Stimulated activated CD4-positive, alpha-beta T cell treated with anti-CD3 and anti-CD28 coated beads, Interleukin-1b, Interleukin-23, amount 100 ng/mL, for 4 hours (primary cell): Measurements from ENCODE around the gene SEC14L1.

ENCODE experiments used
- DNase-seq, 2 donors: peaks; one replicate each; pipeline ENCODE4 v3.0.0-alpha.2; 2020; ENCODE audit warnings: low read depth in 2 of 2

Gene SEC14L1

DNA sequence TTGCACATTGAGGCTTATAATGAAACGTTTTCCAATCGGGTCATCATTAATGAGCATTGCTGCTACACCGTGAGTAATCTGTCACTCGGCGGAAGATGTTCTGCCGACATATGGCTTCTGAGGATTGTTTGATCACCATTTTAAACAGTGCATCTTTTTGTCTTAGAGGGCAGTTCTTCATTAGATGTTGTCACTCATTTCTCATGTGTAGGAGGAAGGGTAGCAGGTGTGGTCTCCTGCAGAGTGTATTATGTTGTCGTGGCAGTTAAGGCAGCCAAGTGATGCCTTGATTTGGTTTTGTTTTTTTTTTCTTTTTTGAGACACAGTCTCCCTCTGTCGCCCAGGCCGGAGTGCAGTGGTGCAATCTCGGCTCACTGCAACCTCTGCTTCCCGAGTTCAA, 50.5 kb downstream of the SEC14L1 start:
- DNase-seq: no peak

DNA sequence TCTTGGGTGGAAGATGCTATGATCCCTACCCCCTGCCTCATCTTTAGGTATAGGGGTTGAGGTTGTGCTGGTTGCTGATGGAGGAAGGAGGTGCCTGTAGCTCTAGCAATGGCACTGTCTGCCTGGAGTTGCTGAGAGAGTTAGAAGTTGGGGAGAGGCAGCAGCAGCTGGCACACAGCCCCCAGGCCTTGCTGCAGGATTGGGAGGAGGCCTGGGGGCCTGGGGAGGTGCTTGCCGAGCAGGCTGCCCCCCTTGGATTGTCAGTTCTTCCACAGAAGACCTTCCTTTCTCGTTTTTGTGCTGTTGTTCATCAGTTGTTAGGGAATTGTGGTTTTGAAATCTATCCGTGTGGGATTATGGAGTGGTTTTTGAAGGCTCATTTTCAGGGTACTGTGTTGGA, 52.9 kb downstream of the SEC14L1 start:
- no peak for DNase-seq

DNA sequence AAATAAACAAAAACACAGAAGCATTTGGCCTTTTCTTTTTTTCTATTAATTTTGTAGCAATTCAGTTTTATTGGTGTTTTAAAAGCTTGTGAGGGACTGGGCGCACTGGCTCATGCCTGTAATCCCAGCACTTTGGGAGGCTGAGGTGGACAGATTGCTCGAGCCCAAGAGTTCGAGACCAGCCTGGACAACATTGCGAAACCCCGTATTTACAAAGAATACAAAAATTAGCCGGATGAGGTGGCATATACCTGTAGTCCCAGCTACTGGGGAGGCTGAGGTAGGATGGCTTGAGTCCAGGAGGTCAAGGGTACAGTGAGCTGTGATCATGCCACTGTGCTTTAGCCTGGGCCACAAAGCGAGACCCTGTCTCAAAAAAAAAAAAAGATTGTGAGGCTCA, 53.4 kb downstream of the SEC14L1 start:
- DNase-seq: no peak

DNA sequence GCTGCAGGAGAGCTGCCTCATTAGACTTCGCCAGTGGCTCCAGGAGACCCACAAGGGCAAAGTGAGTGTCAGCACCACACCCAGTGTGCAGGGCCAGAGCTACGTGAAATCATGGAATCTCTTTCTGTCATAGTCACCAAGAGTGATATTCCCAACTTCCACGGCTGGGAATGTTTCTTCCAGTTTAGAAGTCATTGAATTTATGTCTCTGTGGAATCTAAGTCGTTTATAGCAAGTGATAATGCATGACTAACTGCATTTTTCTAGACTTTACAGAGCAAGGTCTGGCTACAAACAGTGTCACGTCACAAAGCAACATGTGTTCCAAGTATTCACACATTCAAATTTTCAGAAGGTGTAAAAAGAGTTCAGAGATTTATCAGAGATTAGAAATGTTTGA, 55.5 kb downstream of the SEC14L1 start:
- no peak for DNase-seq

DNA sequence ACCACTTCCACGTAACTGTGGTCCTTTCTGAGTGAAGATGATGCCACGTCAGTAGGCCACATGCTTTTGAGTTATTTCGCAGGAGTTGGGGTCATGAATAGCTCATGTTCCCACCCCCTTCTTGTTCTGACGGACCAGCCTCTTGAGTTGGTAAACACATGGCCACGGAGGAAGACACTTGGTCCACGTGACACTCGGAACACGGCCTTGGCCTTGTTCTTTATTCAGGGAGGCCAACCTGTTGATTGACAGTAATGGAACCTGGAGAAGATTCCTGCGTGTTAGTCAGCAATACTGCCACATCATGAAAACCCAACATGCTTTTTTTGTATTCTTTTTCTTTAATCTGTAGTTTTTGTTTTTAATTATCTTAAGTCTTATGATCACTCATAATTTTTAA, 56.3 kb downstream of the SEC14L1 start:
- no peak for DNase-seq

DNA sequence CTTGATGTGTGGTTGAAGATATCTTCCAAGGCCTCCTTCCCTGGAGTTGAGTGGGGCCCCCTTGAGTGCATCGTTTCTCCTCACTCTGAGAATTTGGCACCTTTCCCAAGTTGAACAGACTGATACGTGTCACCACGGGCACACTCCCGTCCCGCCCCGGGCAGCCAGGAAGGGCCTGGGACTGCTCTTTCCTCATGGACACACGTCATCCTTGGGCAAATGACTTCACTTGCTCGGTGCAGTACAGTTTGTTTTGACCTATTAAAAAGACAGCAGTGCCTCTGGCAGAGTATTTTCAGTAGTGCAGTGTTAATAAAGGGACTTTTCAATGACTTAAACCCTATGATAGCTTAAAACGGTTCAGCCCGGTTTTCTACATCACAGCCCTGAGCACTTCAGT, 59.9 kb downstream of the SEC14L1 start:
- no peak for DNase-seq

DNA sequence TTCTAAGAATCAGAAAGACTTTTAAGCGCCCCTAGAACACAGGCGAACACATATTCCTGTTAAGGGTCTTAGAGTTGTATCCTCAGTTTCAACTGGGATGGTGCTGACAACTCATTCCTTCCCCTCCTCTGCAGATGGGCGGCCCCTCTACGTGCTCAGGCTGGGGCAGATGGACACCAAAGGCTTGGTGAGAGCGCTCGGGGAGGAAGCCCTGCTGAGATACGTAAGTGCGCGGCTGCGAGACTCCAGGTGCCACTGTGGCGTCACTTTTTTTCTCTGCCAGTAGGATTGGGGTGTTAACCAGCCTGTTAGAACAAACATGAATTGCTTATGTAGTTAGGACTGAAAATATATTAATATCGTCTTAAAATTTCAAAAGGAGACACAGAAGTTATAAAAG, 62.7 kb downstream of the SEC14L1 start:
- DNase-seq: no peak

DNA sequence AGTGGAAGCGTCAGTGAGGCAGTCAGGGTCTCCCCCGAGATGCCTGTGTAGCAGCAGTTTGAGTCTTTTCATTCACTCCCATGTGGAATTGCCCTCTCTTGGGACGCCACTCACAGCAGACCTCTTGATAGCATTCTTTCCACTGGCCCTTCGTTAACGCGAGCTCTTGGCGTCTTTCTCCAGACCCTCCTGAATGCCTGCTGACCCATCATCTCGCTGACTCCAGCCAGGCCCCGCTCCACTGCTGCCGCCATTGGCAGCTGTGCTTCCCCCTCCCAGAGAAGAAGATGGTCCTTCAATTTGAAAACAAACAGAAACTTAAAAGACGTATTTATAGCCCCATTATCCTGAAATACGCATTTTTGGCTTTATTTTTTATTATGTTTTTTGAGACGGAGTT, 63.1 kb downstream of the SEC14L1 start:
- no peak for DNase-seq

DNA sequence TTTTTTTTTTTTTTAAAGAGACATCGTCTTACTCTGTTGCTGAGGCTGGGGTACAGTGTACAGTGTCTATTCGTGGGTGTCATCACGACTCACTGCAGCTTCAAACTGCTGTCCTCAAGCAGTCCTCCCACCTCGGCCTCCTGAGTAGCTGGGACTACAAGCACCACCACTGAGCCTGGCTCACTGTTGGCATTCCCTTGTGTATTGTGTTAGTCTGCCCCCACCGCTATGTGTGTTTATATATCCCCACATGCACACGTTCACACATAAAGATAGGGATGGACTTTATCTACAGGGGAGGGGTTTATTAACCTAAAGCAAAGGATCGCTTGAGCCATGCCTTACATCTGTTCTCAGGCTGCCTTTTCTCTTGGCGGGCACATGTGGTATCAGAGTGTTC, 63.8 kb downstream of the SEC14L1 start:
- DNase-seq: no peak

DNA sequence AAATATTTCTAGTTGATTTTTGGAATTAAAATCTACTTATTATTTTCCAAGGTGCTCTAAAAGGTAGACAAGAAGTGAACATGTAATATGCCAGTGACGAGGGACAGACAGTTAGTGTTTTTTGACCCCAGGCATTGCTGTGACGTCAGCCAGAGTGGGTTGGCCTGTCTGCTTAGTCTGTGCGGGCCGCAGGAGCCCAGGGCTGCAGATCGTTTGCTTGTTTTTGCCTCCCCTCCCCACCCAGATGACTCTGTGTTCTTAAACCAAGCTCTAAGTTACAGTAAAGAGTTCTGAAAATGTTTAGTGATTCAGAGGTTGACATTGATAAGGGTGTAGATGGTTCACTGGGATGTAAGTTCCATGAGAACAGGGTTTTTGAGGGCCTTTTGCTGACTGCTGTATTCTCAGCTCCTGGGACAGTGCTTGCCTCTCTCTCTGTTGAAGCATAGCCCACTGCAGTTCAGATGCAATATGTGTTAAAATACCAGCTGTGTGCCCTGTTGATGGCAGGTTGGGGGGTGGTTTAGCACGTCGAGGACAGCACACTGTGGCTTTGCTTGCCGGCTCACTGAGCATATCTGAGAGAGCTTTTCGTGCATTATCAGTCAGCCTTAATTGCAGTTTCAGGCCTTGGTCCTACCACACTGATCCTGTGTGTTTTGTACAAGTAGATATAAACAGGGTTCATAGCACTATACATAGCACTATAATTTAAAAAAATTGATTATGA, 64.8 kb downstream of the SEC14L1 start:
- DNase-seq: no peak

DNA sequence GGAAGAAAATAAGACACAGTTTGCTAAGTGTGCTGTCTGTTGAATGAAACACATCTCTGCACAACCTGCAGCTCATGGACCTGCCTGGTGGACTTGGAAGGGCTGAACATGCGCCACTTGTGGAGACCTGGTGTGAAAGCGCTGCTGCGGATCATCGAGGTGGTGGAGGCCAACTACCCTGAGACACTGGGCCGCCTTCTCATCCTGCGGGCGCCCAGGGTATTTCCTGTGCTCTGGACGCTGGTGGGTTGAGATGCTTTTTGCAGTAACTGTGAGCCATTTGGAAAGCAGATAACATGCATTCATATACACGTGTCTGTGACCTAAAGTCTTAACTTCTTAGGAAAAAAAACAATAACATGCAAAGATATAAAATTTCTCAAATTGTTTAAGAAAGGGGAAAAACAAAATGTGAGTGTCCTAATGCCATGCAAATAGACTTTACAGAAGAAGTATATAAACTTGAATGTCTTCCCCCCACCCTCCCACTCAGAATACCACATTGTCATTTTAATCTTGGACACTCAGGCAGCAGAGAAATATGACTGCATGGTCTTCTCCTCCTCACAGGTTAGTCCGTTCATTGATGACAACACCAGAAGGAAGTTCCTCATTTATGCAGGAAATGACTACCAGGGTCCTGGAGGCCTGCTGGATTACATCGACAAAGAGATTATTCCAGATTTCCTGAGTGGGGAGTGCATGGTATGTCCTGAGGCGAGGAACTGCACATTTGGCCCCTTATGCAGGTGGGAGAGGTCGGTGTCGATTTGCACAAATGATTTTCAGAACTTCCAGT, 65.6 kb downstream of the SEC14L1 start:
- DNase-seq: no peak

DNA sequence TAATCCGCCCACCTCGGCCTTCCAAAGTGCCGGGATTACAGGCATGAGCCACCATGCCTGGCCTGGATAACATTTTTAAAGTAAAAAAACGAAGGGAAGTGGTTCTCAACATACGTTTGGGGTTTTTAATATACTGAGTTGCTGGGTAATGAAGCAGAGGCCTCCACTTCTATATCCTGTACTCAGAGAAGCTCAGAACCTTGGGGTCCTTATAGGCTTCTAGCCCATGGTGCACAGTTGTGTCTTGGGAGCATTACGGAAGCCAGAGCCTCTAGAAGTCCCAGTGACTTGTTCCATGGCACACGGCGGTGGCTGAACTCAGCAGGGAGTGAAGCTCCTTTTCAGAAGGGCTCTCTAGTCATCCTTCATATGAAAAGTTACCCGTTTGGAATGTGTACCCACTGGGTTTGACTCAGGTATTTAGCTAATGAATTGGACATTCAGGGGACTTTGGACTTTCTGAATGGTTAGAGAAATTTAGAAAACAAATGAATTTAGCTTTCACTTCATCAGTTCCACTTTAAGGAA, 67.0 kb downstream of the SEC14L1 start:
- DNase-seq: no peak

DNA sequence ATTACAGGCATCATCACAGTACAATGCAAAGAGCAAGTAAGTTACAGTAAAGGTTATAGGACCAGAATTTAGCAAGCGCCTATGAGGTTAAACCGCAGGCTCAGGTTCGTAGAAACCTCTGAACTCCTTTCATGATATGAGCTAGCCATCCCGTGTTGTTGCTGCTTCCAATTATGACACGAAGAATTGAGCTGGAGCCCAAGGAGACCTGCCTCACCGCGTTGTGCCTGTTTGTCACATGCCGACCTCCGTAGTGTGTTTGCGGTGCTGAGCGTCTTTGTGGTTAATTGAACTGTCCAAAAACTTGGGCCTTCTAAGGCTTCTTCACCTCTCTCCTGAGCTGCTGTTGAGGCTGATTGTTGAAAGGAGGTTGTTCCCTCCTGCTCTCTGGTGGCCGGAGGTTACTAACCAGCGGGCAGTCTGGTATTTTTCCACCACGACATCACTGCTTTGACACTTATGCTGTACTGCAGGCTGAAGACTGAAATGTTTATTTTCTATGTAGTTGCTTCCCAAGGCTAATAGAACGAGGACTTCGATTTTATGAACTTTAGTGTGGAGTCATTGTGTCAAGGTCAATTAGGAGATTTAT, 67.5 kb downstream of the SEC14L1 start:
- no peak for DNase-seq

DNA sequence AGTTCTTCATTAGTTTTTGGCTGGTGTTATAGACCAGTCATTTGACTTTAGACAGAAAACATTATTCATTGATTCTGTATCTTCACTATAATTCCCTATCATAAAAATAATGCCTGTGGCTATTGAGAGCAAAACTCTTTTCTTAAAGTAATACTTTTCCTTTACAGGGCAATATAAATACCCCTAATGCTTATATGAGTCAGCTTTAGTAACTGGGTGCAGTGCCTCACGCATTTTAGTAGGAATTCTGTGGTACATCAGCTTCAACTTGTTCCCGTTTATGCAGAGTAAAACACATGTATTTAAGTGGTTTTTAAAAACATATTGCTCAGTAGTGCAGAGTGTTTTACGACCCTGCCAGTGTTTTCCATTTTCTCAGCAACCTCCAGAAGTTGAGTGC, 68.1 kb downstream of the SEC14L1 start:
- DNase-seq: no peak

DNA sequence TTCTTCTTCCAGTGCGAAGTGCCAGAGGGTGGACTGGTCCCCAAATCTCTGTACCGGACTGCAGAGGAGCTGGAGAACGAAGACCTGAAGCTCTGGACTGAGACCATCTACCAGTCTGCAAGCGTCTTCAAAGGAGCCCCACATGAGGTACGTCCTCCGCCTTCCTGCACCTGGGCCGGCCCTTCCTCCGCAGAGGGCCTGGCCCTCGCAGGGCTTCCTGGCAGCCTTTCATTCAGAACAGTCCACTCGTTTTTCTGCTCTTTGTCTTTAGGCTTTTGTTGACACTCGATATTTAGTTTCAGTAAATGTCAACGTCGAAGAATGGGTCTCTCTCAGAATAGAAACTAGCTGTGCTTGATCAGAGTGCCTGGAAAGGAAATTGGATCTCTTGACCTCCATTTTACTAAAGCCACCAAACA, 68.6 kb downstream of the SEC14L1 start:
- DNase-seq: no peak

DNA sequence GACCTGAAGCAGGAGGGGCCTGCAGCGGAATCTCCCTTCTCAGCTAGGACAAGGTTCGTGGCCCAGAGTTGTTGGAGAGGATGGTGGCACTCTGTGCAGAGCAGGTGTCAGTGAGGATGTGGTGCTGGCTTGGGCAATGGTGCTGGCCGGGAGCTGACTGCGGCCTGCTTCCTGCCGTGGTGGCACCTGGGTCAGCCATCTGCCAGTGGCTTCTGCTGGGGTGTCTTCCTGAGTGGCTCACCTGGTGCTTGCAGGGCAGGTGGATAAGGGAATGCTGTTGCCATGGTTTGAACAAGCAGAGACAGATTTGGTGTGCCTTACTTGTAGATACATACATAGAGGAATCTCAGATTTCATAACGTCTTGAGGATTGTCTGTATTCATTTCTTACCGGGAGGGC, 69.6 kb downstream of the SEC14L1 start:
- no peak for DNase-seq

DNA sequence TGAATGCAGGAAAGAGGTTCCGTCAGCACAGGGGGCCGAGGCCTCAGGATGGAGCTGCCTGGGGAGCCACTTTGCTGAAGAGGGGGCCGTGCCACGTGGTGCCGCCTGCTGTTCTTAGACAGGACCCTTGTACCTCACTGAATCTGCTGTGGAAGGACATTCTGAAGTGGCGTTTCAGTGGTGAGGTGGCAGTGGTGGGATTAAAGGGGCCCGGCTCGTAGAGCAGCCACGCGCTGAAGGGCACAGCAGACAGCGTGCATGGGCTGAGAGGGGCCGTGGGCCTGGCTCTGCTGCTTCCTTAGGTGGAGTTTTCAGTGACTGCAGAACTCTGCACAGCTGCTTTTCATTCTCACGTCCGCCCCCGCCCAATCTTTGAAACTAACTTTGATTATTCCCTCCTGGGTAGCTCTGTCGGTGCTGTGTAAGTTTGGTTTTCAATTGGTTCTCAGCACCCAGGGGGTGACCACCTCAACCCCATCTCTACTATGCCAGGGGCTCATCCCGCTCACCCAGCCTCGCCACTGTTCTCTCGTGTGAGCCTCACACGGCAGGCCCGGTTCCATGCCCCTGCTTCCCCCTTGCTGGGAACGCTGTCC, 70.3 kb downstream of the SEC14L1 start:
- DNase-seq: no peak

DNA sequence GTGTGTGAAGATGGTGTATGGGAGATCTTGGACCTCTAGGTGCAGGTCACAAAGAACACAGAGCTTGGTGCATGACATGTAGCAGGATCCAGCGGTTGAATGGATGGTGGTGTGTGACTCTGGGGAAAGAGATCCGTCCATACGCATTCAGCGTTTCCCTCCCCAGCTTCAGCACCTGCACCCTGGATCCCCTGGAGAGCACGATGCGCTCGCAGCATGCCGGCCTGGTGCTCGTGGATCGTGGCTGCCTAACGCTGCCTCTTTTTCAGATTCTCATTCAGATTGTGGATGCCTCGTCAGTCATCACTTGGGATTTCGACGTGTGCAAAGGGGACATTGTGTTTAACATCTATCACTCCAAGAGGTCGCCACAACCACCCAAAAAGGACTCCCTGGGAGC, 70.9 kb downstream of the SEC14L1 start:
- no peak for DNase-seq

DNA sequence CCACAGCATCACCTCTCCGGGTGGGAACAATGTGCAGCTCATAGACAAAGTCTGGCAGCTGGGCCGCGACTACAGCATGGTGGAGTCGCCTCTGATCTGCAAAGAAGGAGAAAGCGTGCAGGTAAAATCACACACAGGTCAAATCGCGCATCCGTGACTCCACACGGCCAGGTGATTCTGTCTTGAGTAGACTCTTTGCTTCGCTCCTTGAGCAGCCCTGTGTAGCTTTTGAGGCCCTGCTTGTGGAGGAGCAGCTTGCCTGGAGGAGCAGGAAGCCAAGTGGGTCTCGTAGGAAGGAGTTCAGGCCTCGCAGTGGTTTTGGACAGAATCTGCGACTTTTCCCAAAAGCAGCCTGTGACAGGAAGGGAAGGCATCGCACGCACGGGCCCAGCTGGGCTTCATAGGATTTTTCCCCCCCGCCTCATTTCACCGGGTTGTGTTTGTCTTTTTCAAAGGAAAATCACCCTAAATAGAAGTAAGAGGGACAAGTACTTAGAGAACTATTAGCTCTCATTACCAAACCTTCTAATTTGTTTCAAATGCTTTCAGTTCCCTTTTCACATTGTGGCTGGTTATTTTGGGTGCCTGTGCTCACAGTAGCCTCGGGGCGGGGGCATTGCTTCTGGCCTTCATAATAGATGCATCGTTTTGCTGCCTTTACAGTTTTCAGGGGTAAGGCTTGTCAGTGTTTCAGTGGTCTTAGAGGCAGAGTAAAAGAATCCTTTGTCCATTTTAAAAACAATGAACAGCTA, 71.5 kb downstream of the SEC14L1 start:
- no peak for DNase-seq

DNA sequence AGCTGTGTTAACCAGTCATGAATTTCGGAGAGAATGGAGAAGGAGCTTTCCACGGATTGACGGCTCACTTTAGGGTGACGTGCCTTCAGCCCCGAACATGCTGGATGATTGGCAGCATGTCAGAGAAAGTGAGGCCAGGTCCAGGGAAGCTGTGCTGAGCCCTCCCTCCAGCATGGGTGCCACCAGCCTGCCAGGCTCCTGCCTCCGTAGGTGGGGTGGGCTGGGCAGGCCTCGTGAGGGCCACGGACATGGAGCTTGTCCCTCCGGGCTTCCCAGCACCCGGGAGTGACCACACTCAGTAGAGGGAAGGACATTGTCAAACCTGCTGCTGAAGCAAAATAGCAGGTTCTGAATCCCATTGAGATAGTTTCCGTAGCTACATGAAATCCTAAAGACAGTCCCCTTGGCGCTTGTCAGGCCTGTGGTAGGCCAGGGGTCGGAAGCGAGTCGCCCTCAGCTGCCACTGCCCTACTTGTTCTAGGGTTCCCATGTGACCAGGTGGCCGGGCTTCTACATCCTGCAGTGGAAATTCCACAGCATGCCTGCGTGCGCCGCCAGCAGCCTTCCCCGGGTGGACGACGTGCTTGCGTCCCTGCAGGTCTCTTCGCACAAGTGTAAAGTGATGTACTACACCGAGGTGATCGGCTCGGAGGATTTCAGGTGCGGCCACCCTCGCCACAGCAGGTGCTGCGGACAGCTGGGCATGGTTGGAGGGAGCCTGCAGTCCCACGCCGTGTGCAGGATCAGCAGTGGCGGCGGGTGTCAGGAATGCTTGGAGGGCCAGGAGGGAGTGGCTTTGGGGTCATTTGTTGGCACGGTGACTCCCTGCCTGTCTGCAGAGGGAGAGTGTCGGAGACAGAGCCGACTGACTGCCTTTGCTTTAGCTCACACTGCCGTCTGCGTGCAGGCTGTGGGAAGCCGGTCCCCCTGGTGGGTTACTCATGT, 72.3 kb downstream of the SEC14L1 start:
- no peak for DNase-seq

DNA sequence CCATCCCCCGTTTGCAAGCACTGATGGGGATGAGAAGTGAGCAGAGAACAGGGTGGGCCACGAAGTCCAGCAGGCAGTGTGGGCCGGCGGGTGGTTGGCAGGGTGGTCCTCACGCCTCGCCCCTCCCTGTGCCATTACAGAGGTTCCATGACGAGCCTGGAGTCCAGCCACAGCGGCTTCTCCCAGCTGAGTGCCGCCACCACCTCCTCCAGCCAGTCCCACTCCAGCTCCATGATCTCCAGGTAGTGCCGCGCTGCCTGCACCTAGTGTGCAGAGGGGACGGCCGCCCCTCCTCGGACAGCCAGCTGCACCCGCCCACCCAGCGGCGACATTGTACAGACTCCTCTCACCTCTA, 73.0 kb downstream of the SEC14L1 start:
- no peak for DNase-seq
